GM12892 (cell line): ENCODE measurements around the gene TFDP1.
"Not testable (repeated sequence)": the region's sequence is repeated elsewhere in the genome, so short reads cannot be mapped to it uniquely, and the experiment has no call there.

ENCODE experiments used
- DNase-seq: peaks from one replicate; pipeline ENCODE4 v3.0.0; 2011; ENCODE audit not compliant: insufficient read length
- FAIRE-seq: peaks from 2 replicates; lab custom pipeline; 2011; peaks lifted over from hg19 to GRCh38; lab: Jason Lieb, UNC
- POLR2A ChIP-seq: IDR thresholded peaks from 2 replicates; pipeline ENCODE4 v1.6.1; 2011; ENCODE audit warnings: low read depth, low read length, control low read depth
- POLR2AphosphoS5 ChIP-seq: IDR thresholded peaks from 2 replicates; pipeline ENCODE4 v1.6.1; 2011; ENCODE audit warnings: low read depth, low read length, control low read depth
- TAF1 ChIP-seq: IDR thresholded peaks from 2 replicates; pipeline ENCODE4 v1.6.1; 2011; ENCODE audit warnings: low read depth, mild to moderate bottlenecking, control low read depth, low read length, borderline replicate concordance

Gene TFDP1

DNA sequence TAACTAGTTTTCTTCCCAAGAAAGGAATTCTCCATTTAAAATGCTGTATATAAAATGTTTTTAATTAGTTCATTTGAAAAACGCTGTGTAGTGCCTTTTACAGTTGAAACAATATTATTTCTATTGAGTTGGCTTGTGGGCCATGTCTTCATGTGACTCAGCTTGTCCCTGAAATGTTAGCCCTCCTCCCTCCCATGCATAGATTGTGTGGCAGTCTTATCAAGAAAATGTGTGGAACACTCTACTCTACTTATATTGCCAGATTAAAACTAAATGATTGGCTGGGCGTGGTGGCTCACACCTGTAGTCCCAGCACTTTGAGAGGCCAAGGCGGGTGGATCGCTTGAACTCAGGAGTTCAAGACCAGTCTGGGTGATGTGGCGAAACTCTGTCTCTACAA, 33.4 kb downstream of the TFDP1 start:
- DNase-seq (no peak), FAIRE-seq (no peak)
- TF ChIP-seq TAF1 (no peak), POLR2A (no peak), POLR2AphosphoS5 (no peak)

GRCh38 chr13:113618455-113618854, 33.9 kb downstream of the TFDP1 start:
- DNase-seq (no peak), FAIRE-seq (no peak)
- no peak for TF ChIP-seq POLR2AphosphoS5
- TF ChIP-seq TAF1, result no peak
- TF ChIP-seq POLR2A, result no peak

DNA sequence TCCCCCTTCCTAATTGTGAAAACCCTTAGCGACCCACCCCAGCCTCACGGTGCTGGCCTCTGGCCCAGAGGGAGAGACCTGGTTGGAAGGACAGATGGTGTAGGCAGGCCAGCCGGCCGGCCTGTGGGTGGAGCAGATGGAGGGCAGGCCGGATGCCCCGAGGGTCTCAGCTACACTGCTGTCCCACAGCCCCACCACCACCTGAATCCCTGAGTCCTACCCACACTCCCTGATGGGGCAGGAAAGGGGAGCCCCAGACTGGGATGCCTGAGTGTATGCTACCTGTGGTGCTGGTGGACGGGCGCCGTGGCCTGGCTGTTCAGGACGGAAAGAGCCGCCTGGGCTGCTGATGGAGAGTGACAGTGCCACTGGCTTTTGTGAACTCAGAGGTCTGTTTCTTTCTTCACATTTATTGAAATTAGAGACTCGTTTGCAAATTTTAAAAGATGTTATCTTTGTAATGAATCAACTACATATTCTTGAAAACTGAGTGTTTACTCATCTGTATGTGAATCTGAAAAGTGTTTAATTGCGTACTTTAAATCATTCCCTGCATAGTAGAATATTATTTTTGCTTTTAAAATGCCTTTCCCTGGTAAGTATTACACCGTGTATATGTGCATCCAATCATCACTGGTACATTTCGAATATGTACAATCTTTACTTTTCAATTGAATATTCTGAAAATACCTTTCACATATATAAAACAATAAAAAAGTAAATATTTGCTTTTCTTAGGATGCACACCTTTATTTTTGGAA, 35.7 kb downstream of the TFDP1 start:
- TF ChIP-seq POLR2AphosphoS5, result no peak
- TF ChIP-seq TAF1, result no peak
- no peak for TF ChIP-seq POLR2A
- no peak for FAIRE-seq
- no peak for DNase-seq

- no peak for DNase-seq
- no peak for FAIRE-seq
- no peak for TF ChIP-seq POLR2AphosphoS5
- TF ChIP-seq POLR2A, result no peak
- no peak for TF ChIP-seq TAF1
Measured at GRCh38 chr13:113621046-113621445, 36.5 kb downstream of the TFDP1 start.

- not testable (repeated sequence) for DNase-seq, FAIRE-seq
Measured at GRCh38 chr13:113621498-113621897, 36.9 kb downstream of the TFDP1 start.

- not testable (repeated sequence) for FAIRE-seq, DNase-seq
Measured at GRCh38 chr13:113621986-113622550, 37.5 kb downstream of the TFDP1 start.

- TF ChIP-seq POLR2AphosphoS5, result no peak
- no peak for TF ChIP-seq POLR2A
- TF ChIP-seq TAF1, result no peak
- no peak for FAIRE-seq
- DNase-seq, result no peak
Measured at GRCh38 chr13:113622791-113623490, 38.4 kb downstream of the TFDP1 start.

GRCh38 chr13:113623491-113624234, 39.1 kb downstream of the TFDP1 start:
- FAIRE-seq, result no peak
- TF ChIP-seq POLR2AphosphoS5, result no peak
- no peak for TF ChIP-seq TAF1
- TF ChIP-seq POLR2A, result no peak
- DNase-seq, result no peak

DNA sequence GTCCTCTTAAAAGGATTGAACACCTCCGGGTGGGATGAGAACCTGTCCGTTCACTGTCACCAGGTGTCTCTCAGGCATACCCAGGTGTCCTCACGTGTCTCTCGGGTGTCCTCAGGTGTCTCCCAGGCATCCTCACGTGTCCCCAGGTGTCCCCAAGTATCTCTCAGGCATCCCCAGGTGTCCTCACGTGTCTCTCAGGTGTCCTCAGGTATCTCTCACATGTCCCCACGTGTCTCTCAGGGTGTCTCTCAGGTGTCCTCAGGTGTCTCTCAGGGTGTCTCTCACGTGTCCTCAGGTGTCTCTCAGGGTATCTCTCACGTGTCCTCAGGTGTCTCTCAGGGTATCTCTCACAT, 39.7 kb downstream of the TFDP1 start:
- FAIRE-seq (no peak), DNase-seq (no peak)
- no peak for TF ChIP-seq POLR2AphosphoS5
- no peak for TF ChIP-seq POLR2A
- no peak for TF ChIP-seq TAF1

- not testable (repeated sequence) for FAIRE-seq, DNase-seq
Measured at GRCh38 chr13:113624640-113625304, 40.2 kb downstream of the TFDP1 start.

DNA sequence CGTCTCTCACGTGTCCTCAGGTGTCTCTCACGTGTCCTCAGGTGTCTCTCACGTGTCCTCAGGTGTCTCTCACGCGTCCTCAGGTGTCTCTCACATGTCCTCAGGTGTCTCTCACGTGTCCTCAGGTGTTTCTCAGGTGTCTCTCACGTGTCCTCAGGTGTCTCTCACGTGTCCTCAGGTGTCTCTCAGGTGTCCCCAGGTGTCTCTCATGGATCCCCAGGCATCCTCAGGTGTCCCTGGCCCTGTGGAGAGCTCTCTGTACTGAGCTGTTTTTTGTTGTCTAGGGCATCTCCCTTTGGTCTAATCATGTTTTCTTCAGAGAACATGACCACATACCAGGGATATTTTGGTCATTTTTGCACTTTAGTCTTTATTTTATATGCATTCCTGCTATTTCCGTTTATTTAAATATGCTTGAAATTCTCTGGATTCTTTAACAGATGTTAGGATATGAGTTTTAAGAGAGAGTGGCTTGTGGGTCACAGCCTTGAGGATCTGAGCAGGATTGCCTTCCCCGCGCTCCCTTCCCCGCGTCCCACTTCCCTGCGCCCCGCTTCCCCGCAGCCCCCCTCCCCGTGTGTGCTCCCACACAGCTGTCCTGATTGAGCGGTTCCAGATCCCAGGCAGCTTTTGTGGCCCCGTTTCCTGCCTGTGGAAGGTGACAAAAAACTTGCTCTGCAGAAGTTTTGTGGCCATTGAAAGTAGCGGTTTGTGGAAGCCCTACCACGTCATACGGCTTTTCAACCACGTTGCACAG, 41.6 kb downstream of the TFDP1 start:
- FAIRE-seq (no peak), DNase-seq (no peak)
- TF ChIP-seq POLR2A (no peak), POLR2AphosphoS5 (no peak), TAF1 (no peak)
